ENCODE results near the gene KLHL13.

DNA sequence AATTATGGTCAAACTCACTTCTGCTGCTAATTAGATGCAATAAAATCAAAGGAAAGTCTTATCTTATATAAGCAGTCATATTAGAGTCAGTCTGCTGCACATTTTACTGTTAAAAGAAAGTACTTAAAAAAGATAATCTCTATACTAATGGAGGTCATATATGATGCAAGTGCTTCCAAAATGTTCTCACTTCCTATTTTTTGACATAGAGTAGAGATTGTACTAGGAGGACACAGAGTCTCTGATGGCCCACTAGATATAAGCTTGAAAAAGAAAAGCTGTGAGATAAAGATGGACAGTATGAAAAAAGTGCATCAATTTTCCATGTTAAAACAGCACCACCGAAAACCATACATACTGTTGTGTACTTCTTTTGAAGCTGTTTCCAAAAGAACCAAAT lies 196.9 kb downstream of the KLHL13 start:
- no peak for TF ChIP-seq POLR2A (IDR thresholded peaks at IDR 0.05; ENCODE audit: low read length)
- no peak for TF ChIP-seq GATA1 (IDR thresholded peaks at IDR 0.05; ENCODE audit: low read depth, low read length)

Measured in erythroblast (primary cell).